Cortex of kidney (tissue), 1 donor: ENCODE results near the gene ADCY3.

Experiments
- DNase-seq: peaks from one replicate; lab custom pipeline; 2025; lab: John Stamatoyannopoulos, UW

ADCY3 gene

DNA sequence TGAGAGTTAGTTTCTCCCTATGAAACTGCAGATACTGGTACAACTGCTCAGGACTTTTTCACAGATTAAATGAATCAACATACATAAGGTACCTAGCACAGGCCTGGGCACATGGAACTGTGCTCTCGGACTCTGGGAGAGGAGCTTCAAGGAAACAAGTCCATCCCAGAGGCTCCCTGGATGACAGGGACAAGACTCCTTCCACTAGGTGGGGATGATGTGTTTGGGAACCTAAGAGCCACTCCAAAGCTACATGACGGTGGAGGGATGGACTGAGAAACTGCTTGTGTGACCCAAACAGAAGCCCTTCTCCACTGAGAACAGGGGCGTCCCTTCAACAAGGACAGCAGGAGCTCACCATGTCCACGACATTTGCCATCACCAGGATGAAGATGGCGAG, 89.7 kb downstream of the ADCY3 start:
- DNase-seq, result no peak

DNA sequence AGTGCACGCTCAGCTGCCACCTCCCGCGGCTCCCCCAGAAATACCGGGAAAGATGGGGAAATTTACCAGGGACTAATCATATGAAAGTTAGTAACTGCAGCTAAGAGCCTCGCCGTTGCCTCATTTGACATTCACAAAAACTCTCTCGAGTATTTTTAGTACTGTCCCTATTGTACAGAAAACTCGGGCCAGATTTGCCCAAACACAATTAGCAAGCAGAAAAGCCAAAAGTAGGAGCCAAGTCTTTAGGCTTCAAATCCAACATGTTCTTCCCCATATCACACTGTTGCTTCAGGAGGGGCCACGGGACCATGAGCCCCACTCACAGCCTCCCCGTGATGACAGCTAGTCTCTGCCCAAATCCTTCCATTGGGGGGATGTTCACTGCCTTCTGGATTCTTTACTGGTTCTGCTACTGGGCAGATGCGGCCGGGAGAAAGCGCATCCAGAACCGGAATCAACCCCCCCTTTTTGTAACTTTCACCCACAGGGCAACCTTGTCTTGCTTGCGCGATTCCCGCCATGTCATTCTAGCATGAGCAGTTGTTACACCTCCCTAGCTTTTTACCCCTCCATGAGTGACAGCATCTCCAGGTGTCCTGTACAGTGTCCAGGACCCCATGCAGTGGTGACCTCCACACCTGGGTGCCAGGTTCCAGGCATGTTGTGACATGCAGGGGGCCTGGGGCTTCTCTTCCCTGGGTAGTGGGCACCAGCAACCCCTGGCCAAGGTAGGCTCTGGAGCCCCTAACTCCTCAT, 91.6 kb downstream of the ADCY3 start:
- no peak for DNase-seq

DNA sequence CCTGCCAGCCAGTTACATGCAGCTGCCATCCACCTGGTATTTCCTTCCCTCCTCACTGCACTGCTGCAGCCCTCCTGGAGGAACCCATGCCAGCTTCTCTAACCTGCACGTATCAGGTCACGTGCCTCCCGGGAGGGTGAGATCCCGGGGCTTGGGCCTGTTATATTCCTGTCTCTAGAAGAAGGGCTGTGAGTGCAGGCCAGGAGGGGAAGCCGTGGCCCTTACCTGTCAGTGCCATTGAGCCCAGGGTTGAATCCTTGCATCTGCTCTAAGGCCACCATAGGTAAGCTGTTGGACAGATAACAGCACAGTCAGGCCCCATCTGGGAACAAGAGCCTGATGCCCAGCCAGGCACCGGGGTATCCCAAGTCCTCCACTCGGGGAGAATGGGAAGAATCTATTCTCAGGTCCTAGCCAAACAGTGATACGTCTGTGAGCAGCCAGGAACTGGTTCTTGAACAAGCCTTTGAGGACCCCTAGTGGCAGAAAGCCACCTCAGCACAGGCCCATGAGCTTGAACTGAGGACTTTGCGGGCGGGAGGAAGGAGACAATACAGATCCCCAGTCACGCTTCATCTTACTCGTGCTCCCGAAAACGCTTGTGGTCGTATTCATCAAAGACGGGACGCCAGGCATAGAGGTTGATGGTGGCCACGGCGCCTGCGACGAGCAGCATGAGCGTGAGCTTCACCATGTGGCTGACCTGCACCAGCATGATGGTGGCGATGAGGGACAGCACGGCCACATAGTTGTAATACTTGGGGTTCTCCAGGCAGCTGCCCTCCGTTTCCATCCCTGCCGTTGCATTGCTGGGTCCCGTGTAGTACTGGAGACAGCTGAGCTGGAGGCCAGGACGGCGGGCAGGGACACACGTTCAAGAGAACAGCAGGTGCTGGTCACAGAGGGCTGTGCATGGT, 92.5 kb downstream of the ADCY3 start:
- no peak for DNase-seq

DNA sequence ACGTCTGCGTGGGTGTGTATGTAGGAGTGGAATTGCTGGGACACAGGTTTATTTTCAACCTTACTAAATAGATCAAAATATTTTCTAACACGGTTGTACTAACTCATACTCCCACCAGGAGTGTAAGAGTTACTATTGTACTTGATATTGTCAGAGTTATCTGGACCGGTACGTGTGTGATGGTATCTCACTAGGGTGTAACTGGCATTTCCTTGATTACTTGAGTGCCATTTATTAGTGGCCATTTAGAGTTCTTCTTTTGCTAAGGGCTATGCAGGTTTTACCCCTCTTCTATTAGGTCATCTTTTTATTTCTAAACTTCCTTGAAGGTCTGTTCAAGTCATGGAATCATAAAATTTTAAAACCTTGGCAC, 93.3 kb downstream of the ADCY3 start:
- no peak for DNase-seq

DNA sequence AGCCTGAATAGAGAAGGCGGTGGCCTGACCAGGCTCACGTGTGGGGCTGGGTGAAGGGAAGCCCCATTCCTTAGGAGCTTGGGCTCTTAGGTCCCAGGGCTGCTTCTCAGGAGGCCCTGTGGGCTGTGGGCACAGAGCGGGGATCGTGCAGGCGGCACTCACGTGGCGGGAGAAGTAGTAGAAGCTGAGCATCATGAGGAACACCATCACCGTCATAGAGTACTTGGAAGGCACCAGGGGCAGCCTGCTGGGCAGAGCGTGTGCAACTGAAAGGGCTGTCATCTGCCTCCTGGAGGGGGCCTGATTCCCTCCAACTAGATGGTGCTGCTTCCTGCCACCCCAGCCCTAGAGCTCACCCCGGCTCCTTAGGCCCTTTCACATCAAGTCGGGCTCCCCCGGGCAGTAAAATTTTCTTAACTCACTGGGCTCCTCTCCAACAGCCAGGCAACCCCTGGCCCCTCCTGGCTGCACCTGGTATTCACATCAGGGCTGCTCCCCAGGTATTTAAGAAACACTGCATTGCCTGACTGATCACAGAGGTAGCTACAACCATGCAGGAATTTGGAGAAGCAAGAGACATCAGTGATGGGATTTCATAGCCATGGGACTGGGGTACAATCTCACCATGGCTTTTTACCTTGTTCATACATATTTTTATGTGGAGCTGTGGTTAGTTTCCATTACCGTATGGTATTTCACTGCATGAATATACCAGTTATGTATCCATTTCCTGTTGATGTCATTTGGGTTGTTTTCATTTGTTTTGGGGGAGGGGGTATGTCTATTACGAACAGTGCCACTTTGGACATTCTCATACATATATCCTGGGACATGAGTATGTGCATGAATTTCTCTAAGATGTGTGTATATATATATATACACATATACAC, 93.9 kb downstream of the ADCY3 start:
- no peak for DNase-seq

DNA sequence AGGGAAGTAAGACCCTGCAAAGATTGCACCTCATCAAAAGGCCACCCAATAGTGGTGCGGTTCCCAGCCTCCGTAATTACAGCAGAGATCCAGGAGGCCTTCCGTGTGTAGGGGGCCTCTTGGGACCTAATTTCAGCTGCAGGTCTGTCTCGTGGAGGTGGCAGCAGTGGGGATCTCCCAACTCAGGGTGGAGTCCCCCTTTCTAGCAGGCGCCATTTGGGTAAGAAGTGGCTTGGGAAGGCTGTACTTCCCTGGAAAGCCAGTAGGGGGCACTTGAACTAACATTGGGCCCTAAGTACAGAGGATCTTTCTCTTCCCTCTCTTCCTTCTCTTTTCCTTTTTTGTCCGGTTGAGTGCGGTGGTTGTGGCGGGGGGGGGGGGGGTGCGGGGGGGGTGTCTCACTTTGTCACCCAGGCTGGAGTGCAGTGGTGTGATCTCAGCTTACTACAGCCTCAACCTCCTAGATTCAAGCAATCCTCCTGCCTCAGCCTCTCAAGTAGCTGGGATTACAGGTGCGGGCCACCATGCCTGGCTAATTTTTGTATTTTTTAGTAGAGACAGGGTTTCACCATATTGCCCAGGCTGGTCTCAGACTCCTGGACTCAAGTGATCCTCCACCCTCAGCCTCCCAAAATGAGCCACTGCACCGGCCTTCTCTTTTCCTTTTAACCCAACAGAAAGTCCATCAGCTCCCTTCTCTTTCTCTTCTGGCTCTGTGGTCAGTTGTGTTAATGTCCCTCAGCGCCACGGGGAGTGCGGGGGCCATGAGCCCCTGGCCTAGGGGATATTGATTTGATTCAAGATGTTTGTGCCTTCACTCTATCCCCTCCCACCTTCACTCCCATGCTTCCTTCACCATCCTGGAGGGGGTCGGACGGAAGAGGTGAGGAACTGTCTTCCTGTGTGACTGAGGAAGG, 94.8 kb downstream of the ADCY3 start:
- no peak for DNase-seq

DNA sequence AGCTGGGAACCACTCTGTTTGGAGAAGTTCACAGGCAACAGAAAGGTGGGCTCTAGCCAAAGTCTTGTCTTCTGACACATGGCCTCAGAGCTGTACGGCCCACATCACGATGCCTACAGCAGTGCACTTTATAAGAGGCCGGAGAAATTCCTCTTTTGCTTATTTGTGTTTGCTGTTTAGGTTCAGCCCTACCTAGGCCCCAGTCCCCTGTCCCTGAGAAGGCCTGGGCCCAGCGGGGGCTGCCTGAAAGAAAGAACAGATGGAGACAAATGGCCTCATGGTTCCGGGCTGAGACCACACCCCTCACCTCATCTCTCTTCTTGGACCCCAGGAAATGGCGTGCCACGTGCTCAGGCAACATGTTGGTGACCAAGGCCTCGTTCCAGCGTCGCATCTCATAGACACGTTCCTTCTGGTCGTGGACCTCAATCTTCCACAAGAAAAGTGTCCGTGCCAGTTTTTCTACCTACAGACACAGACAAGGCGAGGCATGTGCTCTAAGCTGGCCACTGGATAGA, 95.9 kb downstream of the ADCY3 start:
- DNase-seq, result no peak

DNA sequence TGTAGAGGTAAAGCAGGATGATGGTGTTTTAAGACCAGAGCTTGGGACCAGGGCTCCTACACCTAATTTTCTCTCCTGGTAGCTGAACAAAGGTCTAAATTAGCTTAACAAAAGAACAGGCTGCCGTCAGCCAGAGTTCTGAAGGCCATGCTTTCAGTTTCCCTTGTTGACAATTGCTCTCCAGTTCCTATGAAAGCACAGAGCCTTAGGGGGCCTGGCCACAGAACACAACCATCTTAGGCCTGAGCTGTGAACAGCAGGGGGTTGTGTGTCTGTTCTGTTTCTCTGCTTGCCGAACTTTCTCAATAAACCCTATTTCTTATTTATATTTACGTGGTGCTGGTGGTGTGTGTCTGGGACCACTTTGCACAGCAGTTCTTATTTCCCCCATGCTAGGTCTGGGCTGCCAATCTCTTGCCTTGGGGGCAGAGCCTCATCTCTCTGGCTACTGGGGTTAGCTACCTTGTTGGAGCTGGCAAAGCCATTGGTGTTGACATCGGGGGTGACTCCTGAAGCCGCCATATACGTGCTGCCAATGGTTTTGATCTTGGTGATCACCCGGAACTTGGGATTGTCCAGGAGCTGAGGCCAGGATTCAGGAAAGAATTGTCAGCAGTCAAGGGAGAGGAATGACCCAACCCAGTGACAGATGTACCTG, 97.9 kb downstream of the ADCY3 start:
- DNase-seq, result no peak

DNA sequence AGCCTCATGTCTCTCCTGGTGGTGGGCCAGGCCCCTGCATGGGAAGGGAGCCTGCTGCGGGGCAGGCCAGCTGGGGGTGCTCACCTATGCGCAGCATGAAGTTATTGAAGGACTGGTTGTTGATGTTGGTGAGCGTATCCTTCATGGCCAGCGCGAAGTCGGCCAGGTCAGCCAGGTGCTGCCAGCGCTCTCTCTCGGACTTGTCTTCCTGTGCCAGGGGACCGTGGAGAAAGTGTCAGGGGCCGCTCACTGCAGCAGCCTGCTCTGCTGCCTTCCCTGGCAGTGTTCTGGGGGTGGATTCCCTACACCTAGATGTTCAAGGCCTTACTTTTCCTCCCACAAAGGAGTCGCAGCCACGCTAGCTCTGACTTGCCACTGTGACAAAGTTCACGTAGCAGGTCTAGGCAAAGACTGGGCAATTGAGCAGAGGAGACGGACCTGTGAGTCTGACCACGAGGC, 98.6 kb downstream of the ADCY3 start:
- no peak for DNase-seq

DNA sequence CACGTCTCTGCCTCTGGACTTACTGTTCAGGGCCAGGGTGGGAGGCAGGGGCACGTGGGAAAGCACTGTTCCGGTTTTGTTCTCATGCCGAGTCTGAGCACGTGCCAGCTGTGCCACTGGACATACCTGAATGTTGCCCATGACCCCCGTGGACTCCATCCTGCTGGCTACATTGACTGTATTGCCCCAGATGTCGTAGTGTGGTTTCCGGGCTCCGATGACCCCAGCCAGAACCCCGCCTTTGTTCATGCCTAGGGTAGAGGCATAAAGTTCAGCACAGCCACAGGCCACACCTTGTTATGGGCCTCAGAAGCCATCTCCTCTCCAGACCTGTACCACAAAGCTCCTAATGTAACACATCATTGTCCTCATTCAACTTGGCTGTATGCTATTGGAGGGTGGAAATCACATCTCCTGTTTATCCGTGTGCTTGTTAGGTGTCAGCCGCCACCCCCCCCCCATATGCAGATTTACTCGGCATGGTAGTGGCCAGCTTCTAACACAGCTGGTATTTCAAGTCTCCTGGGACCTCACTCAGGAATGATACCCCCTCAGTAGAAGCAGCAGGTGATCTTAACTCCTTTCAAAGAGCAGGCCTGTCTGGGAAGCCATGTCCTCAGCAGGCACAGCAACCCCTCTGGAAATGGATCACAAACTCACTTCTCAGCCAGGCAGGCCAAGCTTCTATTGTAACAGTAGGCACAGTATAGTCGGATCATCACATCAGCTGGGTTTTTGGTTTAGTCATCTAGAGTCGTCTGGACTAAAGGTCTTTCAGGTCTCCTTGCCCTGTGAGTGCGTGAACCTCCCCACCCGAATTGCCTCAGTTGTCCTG, 99.2 kb downstream of the ADCY3 start:
- DNase-seq, result no peak

DNA sequence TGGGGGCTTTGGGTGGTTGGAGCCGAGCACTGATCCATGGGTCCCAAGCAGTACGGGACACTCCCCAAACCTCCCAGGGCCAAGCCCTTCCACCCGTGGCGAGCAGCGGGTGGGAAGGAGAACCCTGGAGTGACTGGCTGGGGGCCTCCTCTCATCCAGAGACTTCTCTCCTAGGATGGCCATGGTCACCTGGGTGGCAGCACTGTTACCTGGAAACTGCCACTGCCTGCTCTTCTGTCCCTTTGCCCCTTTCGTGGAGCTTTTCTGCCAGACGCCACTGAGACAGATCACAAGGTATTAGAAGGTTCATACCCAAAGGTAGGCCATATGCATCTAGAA, 99.9 kb downstream of the ADCY3 start:
- no peak for DNase-seq

DNA sequence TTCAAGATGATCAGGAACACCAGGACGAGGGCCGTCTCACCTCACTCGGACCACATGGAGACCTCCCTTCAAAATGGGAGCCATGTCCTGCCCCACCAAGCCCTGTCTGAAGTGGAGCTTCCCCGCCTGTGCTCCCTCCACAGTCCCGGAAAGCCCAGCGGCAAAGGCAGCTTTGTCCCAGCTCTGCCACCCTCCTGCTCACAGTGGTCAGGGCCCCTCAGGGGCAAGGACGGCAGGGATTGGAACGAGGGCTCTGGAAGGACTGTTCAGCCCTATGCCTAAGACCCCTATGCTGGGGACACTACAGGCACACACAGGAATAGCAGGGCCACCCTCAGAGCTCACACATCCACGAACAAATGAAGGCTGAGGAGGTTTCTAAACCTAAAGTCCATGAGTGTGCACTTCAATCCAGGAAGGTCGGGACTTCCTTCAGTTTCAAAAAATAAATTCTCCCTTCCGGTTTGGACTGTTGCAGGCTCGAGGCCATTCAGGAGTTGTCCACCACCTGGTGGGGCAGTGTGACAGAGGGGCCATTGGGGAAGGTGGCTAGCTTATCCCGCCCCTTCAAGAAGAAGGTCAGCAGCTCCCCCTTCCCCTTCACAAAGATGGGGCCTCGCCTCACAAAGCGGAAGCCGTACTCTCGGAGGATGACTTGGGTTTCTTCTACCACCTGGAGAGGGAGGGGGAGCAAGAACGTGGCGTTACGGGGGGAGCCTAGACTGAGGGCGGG, 100.4 kb downstream of the ADCY3 start:
- DNase-seq, result no peak

DNA sequence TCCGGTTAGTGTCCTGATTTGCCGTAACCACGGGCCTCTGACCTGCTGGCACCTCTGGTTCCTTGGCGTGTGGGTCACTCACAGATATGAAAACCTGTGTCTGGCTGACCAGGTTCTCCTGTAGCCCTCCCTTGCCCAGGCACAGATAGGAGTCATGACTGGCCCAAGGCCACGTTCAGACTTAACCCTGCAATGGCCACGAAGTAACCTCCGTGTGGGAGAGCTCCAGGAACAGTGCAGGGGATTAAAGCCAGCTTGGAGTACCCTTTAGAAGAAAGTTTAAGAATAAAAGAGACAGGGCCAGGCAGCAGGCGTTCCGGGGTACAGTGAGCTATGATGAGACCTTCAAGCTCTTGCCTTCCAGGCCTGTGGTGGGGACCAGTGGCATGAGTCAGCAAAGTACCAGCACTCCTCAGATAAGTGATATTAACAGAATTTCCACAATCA, 101.3 kb downstream of the ADCY3 start:
- no peak for DNase-seq

DNA sequence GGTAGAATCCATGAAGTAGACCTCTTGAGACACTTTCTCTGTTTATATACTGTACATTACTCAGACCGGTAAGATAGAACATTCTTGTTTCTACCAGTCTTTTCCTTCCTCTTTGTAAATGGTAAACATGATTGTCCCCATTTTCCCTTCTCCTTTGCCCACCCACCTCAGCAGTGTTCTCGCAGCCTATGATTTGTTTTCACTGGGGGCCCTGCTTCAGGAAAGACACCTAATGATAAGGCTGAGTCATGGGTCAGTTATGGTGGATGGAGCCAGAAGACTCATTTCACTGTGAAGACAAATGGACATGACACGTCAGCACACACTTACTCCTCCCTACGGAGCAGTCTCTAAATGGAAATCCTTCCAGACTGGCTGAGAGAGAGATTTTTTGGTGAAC, 103.2 kb downstream of the ADCY3 start:
- no peak for DNase-seq

DNA sequence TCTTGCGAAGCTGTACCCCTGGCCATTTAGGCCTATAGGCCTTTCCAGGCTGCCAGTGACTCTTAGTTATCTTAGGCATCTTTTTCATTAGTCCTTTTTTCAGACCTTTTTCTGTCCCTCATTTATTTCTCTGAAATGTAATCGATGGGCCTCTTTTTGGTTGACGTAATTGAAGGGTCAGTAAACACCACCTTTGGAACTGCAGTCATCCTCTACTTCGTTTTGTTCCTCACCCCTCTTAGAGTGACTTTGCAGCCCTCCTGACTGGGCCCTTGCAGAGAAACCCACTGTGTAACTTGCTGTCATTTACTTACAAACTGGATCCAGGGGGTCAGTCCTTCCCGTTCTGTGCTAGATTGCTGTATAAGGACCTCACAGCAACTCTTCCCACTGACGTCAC, 103.6 kb downstream of the ADCY3 start:
- no peak for DNase-seq

DNA sequence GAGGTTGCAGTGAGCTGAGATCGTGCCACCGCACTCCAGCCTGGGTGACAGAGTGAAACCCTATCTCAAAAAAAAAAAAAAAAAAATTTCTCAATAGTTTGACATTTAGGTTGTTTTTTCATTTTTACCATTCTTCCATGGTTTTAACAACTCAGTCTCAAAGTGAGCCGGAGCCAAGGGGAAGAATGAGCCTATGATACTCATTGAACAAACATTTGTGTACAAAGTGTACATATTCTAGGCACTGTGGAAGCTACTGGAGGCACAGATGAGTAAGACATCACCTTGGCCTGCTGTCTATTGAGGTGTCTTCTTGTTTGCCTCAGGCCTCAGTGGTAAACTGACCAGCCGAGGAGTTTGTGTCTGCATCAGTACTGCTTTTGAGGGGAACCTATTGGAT, 104.9 kb downstream of the ADCY3 start:
- DNase-seq, result no peak

DNA sequence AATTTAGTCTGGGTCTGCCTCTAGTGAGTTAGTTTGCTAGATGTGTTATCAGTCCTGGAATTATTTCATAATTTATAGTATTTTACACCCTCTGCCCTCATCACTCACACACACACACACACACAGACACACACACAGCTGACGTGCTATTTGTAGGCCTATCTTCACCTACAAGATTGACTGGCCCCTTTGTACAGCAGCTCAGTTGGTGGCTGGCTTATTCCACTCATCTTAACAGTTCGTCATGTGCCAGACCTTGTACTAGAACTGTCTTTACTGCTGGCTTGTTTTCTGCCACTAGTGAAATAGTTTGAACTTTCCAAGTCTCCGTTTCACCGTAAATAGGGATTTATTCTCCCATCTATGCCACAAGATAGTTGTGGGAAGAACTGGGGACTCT, 105.5 kb downstream of the ADCY3 start:
- no peak for DNase-seq

DNA sequence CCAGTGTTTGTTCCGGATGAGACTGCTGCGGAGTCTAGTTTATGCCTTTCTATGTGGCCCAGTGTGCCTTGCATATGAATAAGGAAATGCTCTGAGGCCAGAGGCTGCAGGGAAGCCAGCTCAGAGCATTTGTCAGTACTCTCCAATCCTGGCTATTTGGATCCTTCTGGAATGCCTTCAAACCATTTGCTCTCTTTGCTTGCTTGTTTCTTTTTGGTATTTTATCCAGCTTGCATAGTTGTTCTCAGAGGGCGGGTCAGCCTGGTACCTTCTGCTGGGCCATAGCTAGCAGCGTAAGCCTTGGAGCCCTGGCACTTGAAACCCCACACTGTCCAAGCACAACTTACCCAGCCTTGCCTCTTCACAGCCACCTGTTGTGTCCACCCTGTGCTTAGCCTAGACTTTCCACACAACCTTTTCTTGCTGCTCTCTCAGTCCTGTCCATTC, 106.3 kb downstream of the ADCY3 start:
- no peak for DNase-seq
